Kidney tubule cell (primary cell): Measurements from ENCODE around the gene ANKRD65.
A peak's percentile ranks its signal among the peaks of the same experiment; 100 is the strongest.

Source experiments
- DNase-seq: peaks from one replicate; pipeline ENCODE4 v3.0.0-alpha.2; 2018; ENCODE audit warnings: low spot score

ANKRD65 gene

DNA sequence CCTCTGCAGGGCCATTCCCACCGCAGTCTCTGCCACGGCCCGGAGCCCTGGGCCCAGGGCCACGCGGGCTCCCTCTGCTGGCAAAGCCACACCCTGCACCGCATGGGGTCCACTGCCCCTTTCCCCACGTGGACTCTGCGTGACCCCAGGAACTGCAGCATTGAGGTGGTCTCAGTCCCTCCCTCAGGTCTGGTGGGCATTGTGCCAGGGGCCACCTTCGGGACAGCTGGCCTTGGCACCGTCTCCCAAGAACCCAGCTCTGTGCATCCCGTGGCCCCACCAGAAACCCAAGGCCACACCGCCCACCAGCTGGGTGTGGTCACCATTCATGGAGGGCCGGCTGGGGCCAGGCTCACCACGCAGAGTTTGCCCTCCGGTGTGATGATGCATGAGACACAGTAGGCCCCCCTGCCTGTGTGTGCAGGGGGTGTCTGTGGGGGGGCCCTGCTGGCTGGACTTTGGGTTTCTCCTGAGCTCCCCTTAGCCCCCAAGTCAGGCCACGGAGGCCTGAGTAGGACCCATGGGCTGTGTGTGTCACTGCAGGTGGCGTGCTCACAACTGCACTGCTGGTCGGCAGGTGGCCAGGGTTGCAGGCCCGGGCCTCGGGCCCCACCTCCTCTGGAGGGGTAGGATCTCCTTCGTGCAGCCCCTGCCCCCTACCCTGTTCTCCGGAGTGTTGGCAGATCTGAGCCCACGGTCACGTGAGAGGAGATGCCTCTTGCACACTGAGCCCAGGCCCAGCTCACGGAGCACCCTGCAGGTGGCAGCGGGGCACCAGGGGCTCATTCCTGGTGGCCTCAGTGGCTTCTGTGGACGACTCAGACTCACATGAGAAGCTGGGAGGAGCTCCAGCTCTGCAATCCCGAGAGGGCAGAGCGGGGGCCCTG, 20.2 kb upstream of the ANKRD65 start:
- peak; percentile 50 for DNase-seq

DNA sequence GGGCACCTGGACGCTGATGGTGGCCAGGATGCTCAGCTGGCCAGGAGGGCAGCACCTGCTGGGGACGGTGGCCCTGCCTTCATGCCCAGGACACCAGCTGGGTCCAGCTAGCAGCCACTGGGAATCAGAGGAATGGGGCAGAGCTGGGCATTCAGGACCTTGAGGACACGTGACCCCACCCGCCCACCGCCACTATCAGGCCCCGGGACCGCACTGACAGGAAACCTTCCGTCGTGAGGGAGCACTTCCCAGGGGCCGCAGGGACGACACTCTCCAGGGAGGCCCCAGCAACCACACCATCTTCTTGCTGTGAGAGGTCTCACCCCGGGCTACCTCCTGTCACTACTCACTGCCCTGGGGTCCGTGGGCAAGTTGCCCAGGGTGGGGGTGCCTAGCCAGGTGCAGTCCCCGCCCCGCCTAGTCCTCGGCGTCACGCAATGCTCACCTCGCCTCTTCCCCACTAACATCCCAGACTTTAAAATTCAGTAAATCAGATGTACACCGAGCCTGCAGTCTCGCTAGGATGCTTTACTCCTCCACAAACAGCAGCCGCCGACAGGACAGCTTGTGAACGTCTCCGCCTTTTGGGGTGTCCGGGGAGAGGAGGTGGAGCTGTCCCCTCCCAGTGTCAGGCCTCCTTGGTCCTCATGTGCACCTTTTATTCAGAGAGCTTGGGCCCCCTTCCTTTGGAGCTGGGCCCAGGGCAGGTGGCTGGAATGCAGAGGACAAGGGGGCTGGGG, 19.4 kb upstream of the ANKRD65 start:
- DNase-seq, result no peak

DNA sequence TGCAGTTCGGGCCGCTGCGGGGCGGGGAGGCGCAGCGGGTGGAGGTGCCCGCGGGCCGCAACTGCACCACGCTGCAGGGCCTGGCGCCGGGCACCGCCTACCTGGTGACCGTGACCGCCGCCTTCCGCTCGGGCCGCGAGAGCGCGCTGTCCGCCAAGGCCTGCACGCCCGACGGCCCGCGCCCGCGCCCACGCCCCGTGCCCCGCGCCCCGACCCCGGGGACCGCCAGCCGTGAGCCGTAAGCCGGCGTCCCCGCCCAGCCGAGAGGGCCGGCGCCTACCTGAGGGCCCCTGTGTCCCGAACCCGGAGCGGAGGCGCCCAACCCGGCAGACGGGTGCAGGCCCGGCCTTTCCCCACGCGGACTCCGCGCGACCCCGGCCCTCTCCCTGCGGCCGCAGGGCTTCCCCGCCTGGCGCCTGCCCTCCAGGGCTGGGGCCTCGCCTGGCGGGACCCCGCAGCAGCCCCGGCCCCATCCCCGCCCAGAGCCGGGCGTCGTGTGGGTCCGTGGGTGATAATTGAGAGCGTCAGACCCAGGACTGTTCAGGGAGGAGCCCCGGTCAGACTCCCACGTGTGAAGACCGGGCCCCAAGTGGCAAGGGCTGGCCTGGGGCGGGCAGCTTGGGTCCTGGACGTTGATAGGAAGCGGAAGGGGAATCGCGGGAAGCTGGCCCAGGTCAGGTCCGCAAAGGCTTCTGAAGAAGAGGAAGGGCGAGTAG, 18.6 kb upstream of the ANKRD65 start:
- no peak for DNase-seq

DNA sequence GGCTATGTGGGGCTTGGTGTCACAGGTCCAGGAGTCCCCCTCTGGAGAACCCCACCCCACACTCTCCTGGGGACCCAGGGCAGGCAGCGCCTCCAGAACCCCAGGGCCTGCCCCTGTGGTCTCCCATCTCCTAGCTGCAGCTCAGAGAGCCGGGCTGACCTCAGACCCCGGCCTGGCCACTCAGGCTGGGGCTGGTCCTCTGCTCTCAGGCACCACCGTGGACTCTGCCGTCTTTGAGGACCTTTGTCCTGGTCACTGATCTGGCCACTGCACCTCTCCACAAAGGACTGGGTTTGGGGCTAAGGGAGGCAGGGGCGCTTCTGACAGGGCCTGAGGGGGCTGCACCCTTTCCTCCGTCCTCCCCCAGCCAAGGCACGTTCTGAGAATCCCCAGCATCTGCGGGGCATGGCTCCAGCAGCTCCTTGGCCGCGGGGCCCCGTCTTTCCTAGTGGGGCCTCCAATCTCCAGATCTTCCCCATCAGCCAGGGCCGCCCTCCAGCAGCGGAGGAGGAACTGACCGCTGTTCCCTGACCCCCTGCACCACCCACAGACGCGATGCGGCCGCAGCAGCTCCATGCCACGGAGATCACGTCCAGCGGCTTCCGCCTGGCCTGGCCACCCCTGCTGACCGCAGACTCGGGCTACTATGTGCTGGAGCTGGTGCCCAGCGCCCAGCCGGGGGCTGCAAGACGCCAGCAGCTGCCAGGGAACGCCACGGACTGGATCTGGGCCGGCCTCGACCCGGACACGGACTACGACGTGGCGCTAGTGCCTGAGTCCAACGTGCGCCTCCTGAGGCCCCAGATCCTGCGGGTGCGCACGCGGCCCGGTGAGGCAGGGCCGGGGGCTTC, 17.7 kb upstream of the ANKRD65 start:
- no peak for DNase-seq

DNA sequence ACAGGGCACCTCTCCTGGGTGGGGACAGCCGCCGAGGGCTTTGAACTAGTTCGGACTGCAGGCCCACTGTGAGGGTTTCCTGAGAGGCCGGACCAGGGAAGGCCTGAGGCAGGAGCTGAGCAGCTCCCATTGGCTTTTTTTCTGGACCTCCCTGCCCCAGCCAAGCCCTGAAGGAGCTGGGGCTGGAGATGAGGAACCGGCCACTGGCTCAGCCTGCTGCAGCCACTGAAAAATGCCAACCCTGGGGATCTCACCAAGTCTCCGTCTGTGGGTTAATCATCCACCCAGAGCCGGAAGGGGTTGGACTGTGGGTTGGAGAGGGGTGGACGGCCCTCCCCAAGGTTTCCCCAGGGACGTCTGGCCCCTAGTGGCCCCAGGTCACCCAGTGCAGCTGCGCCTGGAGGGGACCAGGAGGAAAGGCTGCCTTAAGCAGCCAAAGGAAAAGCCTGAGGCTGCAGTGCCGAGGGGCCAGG, 16.9 kb upstream of the ANKRD65 start:
- DNase-seq, result peak; percentile 90

DNA sequence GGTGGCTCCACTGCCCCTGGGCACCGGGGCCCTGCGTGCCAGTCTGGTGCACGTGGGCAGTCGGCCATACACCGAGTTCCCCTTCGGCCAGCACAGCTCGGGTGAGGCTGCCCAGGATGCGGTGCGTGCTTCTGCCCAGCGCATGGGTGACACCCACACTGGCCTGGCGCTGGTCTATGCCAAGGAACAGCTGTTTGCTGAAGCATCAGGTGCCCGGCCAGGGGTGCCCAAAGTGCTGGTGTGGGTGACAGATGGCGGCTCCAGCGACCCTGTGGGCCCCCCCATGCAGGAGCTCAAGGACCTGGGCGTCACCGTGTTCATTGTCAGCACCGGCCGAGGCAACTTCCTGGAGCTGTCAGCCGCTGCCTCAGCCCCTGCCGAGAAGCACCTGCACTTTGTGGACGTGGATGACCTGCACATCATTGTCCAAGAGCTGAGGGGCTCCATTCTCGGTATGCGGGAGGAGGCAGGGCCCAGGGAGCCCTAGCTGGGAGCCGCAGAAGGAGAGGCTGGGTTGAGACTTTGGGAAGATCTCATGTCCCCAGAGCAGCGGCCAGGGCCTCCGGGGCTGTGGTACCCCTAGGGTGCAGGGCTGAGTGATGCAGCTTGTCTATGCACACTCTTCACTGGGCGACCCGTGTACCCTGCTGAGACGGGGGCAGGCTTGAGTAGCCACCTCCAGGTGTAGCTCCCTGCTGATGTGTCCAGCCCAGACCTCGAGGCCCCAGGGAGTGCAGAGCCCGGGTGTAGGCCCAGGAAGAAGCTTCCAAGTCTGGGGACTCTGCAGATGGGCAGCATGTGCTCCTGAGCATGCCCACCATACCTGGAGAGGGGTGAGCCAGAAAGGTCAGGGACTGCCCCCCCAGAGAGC, 16.2 kb upstream of the ANKRD65 start:
- no peak for DNase-seq

DNA sequence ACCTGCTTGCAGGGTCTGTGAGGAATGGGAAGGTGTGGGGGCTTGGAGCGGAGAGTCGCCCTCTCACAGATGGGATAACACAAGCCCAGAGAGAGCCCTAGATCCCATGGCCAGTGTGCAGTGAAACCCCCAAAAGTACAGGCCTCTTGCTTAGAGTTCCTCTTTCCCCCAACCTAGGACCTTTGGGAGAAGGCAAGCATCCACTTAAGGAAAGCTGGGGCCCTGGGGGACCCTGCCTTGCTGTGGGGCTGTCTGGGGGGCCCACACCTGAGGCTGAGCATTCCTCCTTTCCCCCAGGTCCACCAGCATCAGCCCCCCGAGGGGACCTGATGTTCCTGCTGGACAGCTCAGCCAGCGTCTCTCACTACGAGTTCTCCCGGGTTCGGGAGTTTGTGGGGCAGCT, 15.6 kb upstream of the ANKRD65 start:
- DNase-seq, result no peak

DNA sequence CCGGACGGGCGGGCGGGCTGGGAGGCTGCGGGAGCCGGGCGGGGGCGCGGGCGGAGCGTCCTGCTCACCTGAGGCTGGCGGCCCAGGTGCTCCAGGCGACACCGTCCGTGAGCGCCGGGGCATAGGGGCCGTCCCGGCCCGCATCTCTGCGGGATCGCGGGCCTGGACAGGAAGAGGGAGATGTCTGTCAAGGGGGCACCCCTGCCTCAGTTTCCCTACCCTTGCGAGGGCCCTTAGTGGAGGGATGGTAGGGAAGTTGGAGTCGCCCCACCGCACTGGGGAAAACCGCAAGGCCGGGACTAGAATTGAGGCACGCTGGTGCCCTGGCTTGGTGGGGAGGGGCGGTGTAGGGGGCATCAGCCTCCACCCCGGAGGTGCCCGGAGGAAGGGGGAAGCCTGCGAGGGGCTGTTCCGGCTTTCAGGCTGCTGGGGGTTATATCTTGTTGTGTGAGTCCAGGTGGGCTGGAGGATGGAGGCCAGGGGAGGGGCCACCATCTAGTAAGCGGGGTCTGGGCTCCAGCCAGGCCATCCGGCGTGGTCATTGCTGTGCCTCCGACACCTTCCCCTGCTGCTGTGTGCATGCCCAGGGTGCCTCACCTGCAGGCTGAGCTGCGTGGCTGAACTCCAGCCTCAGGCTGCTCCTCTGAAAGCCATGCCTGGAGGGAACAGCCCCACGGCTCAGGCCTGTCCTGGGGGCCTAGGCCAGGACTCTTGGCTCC, 15.0 kb upstream of the ANKRD65 start:
- no peak for DNase-seq

DNA sequence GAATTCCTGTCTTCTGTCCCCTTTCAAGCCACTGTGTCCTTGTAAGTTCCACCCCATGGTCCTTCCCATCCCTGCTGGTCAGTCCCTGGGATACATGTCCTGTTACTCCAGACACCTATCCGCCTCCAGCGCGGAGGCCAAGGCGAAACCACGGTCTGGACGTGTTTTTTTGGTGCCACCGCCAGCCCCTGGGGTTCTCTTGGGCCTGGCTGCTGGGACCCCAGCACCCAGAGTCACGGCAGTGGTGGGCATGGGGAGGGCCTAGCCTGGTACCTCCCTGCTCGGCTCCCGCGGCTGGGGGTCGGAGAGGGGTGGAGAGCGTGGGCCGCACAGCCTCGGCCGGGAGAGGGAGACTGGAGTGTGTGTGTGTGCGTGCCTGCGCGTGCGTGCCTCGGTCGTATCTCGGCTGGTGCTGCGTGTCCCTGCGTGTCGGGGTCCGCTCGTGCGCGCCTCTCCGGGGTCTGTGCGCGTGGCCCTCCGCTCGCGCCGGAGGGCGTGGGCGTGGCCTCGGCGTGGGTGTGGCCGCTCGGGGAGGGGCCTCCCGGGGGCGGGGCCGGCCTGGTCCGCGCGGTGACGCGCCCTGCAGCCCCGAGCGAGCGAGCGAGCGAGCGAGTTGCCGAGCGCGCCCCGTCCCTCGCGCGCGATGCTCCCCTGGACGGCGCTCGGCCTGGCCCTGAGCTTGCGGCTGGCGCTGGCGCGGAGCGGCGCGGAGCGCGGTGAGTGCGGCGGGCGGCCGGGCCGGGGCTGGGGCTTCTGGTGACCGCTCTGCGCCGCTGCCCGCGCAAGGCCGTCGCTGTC, 14.2 kb upstream of the ANKRD65 start, which contains the start of gene VWA1:
TSS of gene VWA1 (plus strand) at position 585 of the 798 bp plus-strand sequence. CDS start at position 644, 59 bp downstream.
- peak; percentile 70 for DNase-seq

DNA sequence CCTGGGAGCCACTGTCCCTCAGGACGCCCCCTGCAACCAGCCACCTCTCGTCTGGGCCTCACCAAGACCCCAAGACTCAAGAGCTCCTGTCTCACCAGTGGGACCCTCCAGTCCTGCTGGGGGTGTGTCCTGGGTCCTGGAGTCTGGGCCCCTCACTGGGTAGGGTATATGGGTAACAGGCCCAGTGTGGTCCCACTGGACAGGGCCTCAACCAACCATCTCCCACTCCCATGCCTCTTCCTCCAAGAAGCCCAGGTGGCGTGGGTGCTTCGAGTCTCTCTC, 13.7 kb upstream of the ANKRD65 start:
- DNase-seq, result no peak

DNA sequence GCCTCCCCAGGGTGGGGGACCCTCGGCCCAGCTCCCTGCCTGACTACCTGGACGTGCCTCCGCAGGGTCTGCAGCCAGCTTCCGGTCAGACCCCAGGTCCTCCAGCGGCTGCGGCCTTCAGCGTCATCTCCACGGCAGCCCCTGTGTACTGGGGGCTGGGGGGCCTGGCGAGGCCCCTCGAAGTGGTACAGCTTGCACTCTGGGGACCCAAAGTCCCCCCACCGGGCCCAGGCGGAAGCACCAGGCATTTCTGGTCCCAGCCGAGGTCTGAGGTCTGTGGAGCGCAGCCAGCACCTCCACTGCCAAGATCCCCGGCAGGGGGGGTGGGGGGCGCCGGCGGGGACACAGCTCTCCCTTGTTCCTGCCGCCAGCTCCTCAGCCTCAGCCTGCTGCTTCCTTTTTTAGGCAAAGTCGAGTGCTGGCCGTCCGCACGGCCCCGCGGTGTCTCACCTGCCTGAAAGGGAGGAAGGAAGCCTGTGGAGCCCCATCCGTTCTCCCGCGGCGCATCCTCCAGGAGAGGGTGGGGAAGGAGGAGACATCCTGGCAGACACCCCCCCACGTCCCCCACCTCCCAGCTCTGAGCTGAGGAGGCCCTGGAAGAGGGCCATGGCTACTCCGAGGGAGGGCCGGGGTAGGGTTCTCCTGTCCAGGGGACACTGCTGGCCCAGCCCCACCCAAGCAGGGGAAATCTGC, 13.2 kb upstream of the ANKRD65 start:
- no peak for DNase-seq

DNA sequence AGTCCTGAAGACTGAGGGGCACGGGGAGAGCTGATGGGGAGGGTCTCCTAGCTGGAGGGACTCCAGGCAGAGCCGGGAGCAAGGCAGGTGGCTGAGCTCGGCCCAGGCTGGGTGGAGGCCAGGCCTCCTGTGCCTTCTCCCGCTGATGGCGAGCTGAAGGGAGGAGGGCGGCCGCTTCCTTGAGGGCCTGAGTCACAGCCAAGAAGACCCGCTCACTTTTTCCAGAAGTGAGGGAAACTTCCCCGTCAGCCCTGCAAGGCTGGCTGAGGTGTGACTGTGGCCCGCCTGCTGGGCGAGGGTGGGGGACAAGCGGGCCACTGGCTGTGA, 12.7 kb upstream of the ANKRD65 start:
- peak; percentile 57 for DNase-seq

DNA sequence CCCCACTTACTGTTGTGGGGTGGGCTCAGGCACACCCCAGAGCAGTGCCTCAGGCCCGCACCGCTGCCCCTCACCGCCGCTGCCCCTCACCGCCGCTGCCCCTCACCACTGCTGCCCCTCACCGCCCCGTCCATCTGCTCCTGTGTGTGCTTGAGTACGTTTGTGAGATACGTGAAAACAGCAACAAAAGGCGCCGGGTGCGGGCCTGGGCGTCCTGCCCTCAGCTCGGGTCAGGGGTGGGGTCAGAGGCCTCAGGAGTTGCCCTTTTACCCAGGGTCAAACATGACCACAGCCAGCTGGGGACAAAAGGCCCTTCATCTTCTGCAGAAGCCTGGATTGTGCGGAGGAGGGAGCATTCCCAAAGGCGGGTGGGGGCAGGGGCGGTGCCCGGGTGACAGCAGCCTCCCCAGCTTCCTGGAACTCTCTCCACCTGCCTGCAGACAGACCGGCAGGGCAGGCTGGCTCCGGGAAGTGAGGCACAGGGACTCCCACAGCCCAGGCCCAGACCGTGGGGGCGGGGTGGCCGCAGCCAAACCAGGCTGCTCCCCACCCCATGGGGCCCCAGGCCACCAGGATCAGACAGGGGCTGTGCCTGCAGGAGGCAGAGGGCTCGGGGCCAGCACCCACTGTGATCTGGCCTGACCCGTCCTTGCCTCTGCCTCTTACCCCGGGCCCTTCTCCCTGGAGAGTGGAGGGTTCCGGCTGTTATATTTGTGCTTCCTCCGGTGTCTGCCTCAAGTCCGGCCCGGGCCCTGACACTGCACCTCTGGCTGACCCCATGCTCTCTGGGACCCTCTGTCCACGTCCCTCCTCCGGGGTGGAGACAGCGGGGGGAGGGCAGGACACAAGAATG, 12.1 kb upstream of the ANKRD65 start:
- peak; percentile 74 for DNase-seq

DNA sequence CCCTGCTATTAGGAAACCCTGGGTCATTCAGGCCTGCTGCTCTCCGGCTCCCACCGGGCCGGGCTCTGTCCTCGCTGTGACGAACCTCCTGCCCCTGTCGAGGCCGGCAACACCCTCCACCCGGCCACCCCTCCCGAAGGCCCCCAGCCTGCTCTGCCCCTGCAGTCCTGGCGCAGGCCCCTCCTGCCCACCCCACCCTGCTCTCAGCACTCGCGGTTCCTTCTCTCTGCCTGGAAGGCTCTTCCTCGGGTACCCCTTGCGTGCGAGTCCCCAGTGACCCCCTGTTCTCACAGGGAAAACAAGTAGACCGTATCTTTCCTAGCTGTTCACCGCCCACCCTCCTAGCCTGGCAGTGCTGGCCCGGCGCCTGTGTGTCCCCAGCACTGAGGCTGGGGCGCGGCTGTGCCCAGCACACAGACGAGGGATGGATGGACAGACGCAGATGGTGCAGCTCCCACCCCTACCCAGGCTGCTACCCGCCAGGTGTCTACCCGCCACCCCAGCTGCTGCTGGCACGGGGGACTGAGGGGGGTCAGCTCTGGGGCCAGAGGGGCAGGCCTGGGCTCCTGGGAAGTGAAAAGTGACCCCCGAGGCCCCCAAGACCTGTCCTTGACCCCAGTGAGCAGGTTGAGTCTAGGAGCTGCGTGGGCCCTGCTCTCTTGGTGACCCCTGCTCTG, 11.3 kb upstream of the ANKRD65 start:
- no peak for DNase-seq

DNA sequence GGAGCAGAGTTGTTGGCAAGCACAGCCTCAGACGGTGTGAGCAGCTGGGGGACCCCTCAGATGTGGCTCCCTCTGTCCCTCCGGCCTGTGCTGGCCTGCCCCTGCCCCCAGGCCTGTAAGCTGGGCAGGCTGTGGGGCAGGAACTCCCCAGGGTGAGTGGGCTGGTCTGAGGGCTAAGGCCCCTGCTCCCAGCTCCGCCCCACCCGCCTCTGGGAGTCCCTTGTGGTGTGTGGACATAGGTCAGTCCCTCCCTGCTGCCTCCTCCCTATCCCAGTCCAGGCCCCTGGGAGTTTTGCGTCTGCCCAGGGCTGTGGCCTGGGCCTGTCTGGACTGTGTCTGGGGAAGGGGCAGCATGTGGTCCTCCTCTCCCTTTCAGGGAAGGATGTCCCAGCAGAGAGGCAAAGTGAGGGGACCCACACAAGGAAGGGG, 10.8 kb upstream of the ANKRD65 start:
- no peak for DNase-seq

DNA sequence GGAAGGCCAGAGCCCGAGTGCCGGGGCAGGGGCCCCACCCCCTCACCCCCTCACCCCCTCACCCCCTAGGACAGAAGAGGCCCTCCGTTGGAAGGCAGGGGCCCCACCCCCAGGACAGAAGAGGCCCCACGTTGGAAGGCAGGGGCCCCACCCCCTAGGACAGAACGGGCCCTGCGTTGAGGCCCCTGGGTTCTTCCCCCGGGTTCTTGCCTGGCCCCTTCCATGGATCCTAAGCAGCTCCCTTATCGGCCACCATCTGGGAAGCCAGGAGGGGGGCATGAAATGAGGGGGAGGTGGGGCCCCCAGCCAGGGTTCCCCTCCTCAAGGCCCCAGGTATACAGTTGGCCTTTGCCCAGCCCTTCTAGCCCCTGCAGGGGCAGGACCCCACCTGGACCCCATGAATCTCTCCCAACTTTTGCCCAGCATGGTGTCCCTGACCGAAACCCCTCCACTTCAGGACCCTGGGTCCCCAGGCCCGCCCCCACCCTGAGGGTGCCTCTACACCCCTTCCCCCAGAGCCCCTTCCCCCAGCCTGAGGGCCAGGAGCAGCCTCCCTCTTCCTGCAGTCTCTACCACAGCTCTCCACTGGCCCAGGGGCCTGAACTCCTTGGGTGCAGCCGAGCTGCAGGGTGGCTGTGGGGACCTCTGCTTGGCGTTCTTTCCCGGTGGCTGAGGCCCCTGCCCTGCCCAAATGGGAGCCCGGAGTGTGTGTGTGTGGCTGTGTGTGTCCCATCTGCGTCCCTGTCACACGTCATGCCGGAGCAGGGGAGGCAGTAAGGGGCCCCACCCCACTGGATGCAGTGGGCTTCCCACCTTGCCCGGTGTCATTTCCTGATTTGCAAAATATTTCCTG, 10.1 kb upstream of the ANKRD65 start:
- DNase-seq, result no peak
